SKM-1 (cell line): ENCODE data around the gene FAM210B.
"Not testable (repeated sequence)": the region's sequence is repeated elsewhere in the genome, so short reads cannot be mapped to it uniquely, and the experiment has no call there.

ENCODE experiments used
- DNase-seq: peaks from one replicate; lab custom pipeline; 2025; ENCODE audit not compliant: unreplicated experiment; lab: John Stamatoyannopoulos, UW

Gene FAM210B

GRCh38 chr20:56358600-56359211, at the start of gene FAM210B:
Gene FAM210B (plus strand): TSS chr20:56358974. CDS start chr20:56359006, 32 bp downstream.
- peak; percentile 59 for DNase-seq

GRCh38 chr20:56316051-56316450, 42.7 kb upstream of the FAM210B start:
- DNase-seq, result no peak

GRCh38 chr20:56316483-56316882, 42.3 kb upstream of the FAM210B start:
- DNase-seq, result no peak

- no peak for DNase-seq
These were observed 36.1 kb upstream of the FAM210B start for GRCh38 chr20:56322681-56323080.

GRCh38 chr20:56323206-56323605, 35.6 kb upstream of the FAM210B start:
- no peak for DNase-seq

- DNase-seq, result no peak
These were observed 35.1 kb upstream of the FAM210B start for GRCh38 chr20:56323656-56324055.

GRCh38 chr20:56324806-56325205, 34.0 kb upstream of the FAM210B start:
- DNase-seq, result no peak

GRCh38 chr20:56328861-56329260, 29.9 kb upstream of the FAM210B start:
- no peak for DNase-seq

- DNase-seq, result not testable (repeated sequence)
These were observed 22.1 kb upstream of the FAM210B start for GRCh38 chr20:56336709-56337108.

GRCh38 chr20:56342783-56343182, 16.0 kb upstream of the FAM210B start:
- DNase-seq, result no peak

- no peak for DNase-seq
These were observed 14.9 kb upstream of the FAM210B start for GRCh38 chr20:56343861-56344381.

- DNase-seq, result no peak
These were observed 12.9 kb upstream of the FAM210B start for GRCh38 chr20:56345911-56346310.

- DNase-seq, result no peak
These were observed 11.0 kb upstream of the FAM210B start for GRCh38 chr20:56347628-56348304.

GRCh38 chr20:56348305-56348693, 10.5 kb upstream of the FAM210B start:
- DNase-seq, result no peak

- no peak for DNase-seq
These were observed 10.0 kb upstream of the FAM210B start for GRCh38 chr20:56348746-56349145.

GRCh38 chr20:56350842-56351241, 7.9 kb upstream of the FAM210B start:
- DNase-seq, result no peak

- DNase-seq, result no peak
These were observed 6.3 kb upstream of the FAM210B start for GRCh38 chr20:56352345-56353055.

- no peak for DNase-seq
These were observed 5.4 kb upstream of the FAM210B start for GRCh38 chr20:56353356-56353755.

GRCh38 chr20:56358070-56358469, 704 bp upstream of the FAM210B start:
- no peak for DNase-seq

- DNase-seq, result no peak
These were observed 698 bp downstream of the FAM210B start for GRCh38 chr20:56359212-56360132.
